Measurements from ENCODE around the gene PPP2R5C.
"Not testable (repeated sequence)": the region's sequence is repeated elsewhere in the genome, so short reads cannot be mapped to it uniquely, and the experiment has no call there.

The PPP2R5C gene

GRCh38 chr14:101783260-101784016, 21.9 kb downstream of the PPP2R5C start:
- no peak for DNase-seq

DNA sequence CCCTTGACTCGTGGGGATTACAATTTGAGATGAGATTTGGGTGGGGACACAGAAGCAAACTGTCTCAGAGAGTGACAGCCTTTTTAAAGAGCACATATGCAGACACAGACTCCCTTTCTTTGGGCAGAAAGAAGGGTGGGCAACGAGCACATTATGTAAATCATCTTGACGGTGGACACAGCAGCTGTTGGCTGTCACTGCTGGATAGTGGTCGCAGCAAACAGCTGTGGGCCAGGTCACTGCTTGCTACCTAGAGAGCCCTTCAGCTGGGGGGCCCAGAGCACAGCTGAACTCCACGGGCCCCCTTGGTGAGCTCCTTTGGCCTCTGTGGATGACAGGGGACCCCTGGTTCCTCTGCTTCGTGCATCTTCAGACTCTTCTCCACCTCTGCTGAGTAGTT, 23.1 kb downstream of the PPP2R5C start:
- DNase-seq = no peak

- DNase-seq = no peak
These were observed 26.6 kb downstream of the PPP2R5C start for GRCh38 chr14:101788016-101788635.

GRCh38 chr14:101789222-101789621, 27.7 kb downstream of the PPP2R5C start:
- DNase-seq = no peak

DNA sequence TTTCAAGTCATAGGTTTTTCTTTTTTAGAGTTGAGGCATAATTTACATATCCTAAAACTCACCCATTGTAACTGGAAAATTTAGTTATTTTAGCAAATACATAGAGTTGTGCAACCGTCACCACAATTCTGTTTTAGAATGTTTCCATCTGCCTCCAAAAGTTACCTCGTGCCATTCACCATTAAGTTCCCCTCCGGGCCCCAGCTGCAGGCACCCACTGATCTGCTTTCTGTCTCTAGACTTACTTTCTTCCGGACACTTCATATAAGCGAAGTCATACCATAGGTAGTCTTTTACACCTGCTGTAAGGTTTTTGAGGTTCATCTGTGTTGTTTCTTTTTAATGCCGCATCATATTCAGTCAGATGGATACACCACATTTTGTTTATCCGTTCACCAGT, 28.7 kb downstream of the PPP2R5C start:
- peak; percentile 16 for DNase-seq

GRCh38 chr14:101791919-101792572, 30.5 kb downstream of the PPP2R5C start:
- peak; percentile 71 for DNase-seq

- DNase-seq = no peak
These were observed 34.5 kb downstream of the PPP2R5C start for GRCh38 chr14:101796016-101796415.

GRCh38 chr14:101796479-101796878, 35.0 kb downstream of the PPP2R5C start:
- DNase-seq = no peak

DNA sequence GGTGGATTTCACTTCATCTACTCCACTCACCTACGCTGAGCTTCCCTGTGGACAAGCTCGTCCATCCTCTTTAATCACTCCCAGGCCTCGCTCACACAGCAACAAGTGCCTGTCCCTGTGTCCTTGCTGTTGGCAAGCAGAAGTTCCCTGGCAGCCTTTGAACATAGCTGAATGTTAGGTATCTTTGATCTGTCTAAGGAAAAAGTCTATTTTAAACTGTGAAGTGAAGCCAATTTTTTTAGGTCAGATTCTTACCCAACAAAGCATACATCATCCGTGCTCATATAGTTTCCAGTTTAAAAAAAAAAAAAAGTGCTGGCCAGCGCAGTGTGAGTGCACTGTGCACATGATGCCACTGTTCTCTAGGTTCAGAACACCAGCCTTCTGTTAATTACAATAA, 36.3 kb downstream of the PPP2R5C start:
- DNase-seq = no peak

GRCh38 chr14:101804373-101804772, 42.9 kb downstream of the PPP2R5C start:
- not testable (repeated sequence) for DNase-seq

DNA sequence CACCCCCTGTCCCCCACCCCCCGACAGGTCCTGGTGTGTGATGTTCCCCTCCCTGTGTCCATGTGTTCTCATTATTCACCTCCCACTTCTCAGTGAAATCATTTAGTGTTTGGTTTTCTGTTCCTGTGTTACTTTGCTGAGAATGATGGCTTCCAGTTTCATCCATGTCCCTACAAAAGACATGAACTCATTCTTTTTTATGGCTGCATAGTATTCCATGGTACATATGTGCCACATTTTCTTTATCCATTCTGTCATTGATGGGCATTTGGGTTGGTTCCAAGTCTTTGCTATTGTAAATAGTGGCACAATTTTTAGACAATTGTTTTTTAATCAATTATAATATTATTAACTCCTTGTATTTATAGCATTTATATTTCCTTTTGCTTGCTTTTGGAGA, 44.7 kb downstream of the PPP2R5C start:
- not testable (repeated sequence) for DNase-seq

DNA sequence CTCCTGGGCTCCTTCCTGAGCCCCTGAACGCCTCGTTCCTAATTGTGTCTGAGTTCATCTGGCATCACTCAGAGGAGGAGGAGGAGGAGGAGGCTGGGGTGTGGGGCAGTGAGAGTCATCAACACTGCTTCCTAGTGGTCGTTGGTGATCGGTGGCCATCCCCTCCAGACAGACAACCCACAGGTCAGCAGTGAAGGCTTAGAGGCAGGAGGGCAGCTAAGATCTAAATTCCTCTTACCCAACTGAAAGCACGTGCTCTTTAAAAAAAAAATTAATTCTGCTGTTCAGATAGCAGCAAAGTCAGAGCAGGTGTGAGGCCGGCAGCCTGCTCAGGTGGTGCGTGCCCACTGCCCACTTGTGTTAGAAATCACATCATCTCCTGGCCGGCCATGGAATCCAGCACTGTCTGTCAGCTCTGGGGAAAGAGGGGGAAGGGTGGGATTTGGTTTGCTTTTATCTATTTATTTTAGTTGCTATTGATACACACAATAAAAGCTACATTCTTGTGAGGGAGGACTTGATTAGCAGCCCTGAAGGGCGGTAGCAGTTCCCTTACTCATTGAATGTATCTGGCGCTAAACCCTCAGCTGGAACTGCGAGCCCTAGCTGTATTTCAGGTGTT, 46.6 kb downstream of the PPP2R5C start:
- DNase-seq = no peak

GRCh38 chr14:101808894-101809670, 47.6 kb downstream of the PPP2R5C start:
- peak; percentile 15 for DNase-seq

GRCh38 chr14:101809671-101810514, 48.4 kb downstream of the PPP2R5C start:
- DNase-seq = peak; percentile 94

DNA sequence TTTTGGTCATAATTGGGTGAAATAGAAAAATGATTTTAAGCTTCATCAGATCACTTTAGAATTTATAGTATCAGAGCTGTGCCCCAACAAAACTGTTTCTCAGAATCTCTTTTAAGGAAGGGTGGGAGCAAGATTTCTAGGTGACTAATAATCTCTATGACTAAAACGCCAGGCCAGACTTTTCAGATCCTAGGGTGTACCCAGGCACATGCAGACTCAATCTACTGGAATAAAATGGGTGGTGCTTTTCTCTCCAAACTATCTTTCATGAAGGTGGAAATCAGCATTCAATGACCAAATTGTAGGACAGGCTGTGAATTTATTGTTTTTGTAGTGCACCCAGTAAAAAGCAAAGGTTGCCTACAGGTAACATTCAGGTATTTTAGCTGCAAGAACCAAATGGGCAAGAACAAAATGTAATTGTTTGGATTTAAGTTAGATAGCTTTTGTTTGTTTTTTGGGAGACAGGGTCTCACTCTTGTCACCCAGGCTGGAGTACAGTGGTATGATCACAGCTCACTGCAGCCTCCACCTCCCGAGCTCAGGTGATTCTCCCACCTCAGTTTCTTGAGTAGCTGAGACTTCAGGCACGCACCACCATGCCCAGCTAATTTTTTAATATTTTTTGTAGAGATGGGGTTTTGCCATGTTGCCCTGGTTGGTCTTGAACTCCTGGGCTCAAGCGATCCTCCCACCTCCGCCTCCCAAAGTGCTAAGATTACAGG, 49.5 kb downstream of the PPP2R5C start:
- peak; percentile 71 for DNase-seq

DNA sequence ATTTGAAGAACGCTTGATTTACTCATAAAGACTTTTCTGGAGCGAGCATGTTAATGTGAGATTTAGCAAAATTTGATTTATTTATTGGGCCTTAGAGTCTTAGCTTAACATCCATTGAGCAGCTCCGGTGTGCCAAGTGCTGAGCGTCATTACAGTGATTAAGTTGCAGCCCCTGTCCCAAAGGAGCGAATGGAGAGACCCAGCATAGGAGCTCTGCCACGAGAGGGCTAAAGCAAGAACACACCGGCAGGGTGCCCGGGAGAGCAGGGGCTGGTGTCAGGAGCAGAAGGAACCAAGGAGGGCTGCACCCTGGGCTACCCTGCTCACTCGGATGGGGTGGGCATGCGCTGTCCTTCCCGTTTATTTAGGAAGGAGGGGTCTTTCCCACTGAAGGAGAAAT, 50.6 kb downstream of the PPP2R5C start:
- no peak for DNase-seq

- DNase-seq = no peak
These were observed 51.8 kb downstream of the PPP2R5C start for GRCh38 chr14:101813171-101813759.

DNA sequence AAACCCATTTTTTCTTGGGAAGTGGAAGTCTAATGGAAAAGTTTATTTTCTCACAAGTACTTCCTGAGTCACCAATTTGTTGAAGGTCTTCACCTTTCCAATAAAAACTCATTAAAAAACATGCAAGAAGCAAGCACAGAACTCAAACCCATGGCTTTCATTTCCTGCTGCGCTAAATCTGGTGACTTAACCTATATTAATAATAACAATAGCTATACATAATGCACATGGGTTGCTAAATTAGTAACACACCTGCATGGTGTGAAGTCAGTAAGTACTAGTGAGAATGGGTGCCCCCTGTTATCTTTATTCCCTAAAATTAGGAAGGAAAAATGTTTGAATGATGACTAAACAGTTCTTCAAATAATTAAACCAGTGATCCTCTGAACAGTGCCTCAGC, 52.3 kb downstream of the PPP2R5C start:
- DNase-seq = no peak

- DNase-seq = no peak
These were observed 53.4 kb downstream of the PPP2R5C start for GRCh38 chr14:101814934-101815333.

DNA sequence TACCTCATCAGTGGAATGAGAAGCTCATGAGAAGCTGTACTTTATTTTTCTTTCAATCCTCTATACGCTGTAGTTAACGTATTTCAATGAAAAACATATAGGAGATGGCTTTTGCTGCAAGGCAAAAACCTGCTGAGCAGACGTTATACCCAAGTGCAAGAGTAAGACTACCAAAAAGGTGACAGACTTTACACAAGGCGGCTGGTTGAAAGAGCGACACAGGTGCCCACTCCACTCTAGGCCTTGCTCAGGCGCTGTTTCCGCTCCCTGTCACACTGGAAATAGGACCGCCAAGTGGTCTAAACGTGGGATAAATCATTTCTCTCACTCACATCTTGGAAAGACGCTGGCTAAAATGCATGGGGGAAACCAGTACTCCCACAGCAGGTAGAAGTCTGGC, 54.5 kb downstream of the PPP2R5C start:
- no peak for DNase-seq

GRCh38 chr14:101817501-101818001, 56.0 kb downstream of the PPP2R5C start:
- DNase-seq = no peak
